ENCODE results near the gene GABBR1.

The GABBR1 gene

DNA sequence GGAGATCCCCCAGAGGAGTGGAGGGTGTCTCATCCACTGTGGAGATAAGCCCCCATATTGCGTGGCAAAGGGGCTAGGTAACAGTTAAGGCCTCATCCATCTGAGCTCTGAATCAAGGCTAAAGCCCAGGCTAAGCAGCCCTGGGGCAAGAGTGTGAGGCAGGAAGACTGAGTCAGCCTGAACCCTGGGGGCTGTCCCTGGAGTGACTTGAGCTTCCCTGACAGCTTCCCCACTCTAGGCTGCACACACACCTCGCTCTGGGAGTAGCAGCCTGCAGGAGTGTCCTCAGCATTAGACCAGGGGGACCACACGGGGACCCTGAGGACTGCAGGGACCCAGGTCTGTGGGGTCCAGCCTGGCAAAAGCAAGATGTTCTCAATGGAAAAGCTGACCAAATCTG lies 101.3 kb downstream of the GABBR1 start:
- no peaks in the 10 kb centered on the region for H3K9me3 ChIP-seq (ENCODE audit: low read length)
- H3K27me3 ChIP-seq (ENCODE audit: insufficient read depth, low read length) = no peaks in the 10 kb centered on the region
- H3K4me1 ChIP-seq (ENCODE audit: insufficient read depth, low read length) = no peaks in the 10 kb centered on the region
- no peak overlapping the region for H2AFZ ChIP-seq (ENCODE audit: low read depth, low read length)
- H3K4me3 ChIP-seq (ENCODE audit: low read length) = no peak overlapping the region
- H3K36me3 ChIP-seq (ENCODE audit: insufficient read depth, low read length) = no peaks in the 10 kb centered on the region

DNA sequence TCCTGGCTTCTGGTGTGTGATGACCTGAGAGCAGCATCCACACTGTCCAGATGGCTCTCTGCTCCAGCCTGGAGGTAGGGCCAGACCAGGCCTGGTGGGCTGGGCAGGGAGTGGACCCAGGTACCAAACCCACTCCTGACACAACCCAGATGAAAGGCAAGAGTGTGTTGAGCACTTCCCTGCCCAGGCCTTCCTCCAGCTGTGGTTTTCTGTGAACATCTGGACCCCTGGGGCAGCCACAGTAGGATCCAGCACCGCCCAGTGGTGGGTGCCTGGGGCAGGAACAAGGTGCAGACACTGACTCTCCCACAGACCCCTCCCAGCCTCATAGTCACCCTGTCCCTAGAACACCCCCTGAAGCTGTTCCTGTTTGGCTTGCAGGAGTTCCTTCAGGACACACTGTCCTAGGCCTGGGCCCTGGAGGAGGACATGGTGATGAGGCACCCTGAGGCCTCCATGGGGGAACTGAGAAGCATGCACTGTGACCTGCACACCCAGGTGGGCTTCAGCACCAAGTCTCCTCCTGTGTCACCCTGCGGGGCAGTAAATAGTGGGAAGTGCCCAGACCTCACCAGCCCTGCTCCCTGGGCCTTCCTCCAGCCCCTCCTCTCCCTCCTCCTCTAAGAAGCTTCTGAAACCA lies 102.2 kb downstream of the GABBR1 start:
- H3K27me3 ChIP-seq (ENCODE audit: insufficient read depth, low read length) = no peaks in the 10 kb centered on the region
- no peak overlapping the region for H2AFZ ChIP-seq (ENCODE audit: low read depth, low read length)
- H3K4me1 ChIP-seq (ENCODE audit: insufficient read depth, low read length) = no peaks in the 10 kb centered on the region
- H3K9me3 ChIP-seq (ENCODE audit: low read length) = no peaks in the 10 kb centered on the region
- H3K4me3 ChIP-seq (ENCODE audit: low read length) = no peak overlapping the region
- H3K36me3 ChIP-seq (ENCODE audit: insufficient read depth, low read length) = no peaks in the 10 kb centered on the region

GRCh38 chr6:29529956-29530355 lies 103.0 kb downstream of the GABBR1 start:
- H2AFZ ChIP-seq (ENCODE audit: low read depth, low read length) = no peak overlapping the region
- no peaks in the 10 kb centered on the region for H3K27me3 ChIP-seq (ENCODE audit: insufficient read depth, low read length)
- no peaks in the 10 kb centered on the region for H3K36me3 ChIP-seq (ENCODE audit: insufficient read depth, low read length)
- H3K4me1 ChIP-seq (ENCODE audit: insufficient read depth, low read length) = no peaks in the 10 kb centered on the region
- H3K4me3 ChIP-seq (ENCODE audit: low read length) = no peak overlapping the region
- H3K9me3 ChIP-seq (ENCODE audit: low read length) = no peaks in the 10 kb centered on the region

GRCh38 chr6:29528988-29529560 lies 103.9 kb downstream of the GABBR1 start:
- Histone ChIP-seq H3K4me3 (ENCODE audit: low read length) (no peak overlapping the region), H3K27me3 (ENCODE audit: insufficient read depth, low read length) (no peaks in the 10 kb centered on the region), H2AFZ (ENCODE audit: low read depth, low read length) (no peak overlapping the region), H3K4me1 (ENCODE audit: insufficient read depth, low read length) (no peaks in the 10 kb centered on the region), H3K9me3 (ENCODE audit: low read length) (no peaks in the 10 kb centered on the region), H3K36me3 (ENCODE audit: insufficient read depth, low read length) (no peaks in the 10 kb centered on the region)

DNA sequence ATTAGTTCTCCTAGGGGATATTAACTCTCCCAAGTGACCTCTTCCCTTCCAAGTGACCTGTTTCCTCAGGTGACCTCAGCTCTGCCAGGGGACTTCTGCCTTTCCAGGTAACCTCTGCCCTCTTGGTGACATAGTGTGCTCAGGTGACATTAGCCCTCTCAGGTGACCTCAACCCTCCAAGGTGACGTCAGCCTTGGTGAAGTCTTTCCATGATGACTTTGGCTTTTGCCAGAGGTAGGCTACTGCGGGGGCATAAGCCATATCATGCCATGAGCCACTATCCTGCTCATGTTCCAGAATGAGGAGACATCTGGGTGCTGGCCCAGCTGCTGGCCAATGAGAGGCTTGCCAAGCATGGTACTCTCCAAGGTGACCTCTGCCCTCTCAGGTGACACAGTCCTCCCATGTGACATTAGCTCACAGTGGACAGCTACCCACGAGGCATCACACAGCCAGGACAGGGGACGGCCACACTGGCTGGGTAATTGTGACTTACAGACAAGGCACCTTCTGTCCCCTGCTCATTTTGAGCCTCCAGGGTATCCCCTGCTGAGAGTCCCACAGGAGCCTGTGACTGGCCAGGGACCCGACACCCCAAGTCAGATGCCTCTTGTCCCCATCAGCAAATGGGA lies 104.6 kb downstream of the GABBR1 start:
- Histone ChIP-seq H3K9me3 (ENCODE audit: low read length) (no peaks in the 10 kb centered on the region), H3K36me3 (ENCODE audit: insufficient read depth, low read length) (no peaks in the 10 kb centered on the region), H3K4me3 (ENCODE audit: low read length) (no peak overlapping the region), H2AFZ (ENCODE audit: low read depth, low read length) (no peak overlapping the region), H3K4me1 (ENCODE audit: insufficient read depth, low read length) (no peaks in the 10 kb centered on the region), H3K27me3 (ENCODE audit: insufficient read depth, low read length) (no peaks in the 10 kb centered on the region)

GRCh38 chr6:29527564-29527963 lies 105.4 kb downstream of the GABBR1 start:
- Histone ChIP-seq H3K9me3 (ENCODE audit: low read length) (no peaks in the 10 kb centered on the region), H2AFZ (ENCODE audit: low read depth, low read length) (no peak overlapping the region), H3K4me1 (ENCODE audit: insufficient read depth, low read length) (no peaks in the 10 kb centered on the region), H3K4me3 (ENCODE audit: low read length) (no peak overlapping the region), H3K36me3 (ENCODE audit: insufficient read depth, low read length) (no peaks in the 10 kb centered on the region), H3K27me3 (ENCODE audit: insufficient read depth, low read length) (no peaks in the 10 kb centered on the region)

DNA sequence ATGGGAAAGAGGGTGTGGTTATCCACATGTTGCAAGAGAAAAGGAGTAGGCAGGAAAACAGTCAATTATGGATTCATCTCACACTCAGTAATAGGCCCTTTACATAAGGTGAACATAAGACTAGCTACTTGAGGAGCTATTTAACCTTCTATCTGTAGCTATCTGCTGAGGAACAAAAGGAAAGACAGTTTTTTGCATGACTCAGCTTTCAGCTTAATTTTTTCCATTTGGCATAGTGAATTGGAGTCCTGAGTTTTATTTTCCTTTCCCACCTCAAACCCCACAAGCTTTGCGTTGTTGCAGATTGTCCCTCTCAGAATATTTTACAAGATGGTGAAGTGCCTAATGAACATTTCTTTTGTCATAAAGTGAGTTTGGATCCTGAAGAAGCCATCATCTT lies 105.9 kb downstream of the GABBR1 start:
- Histone ChIP-seq H3K36me3 (ENCODE audit: insufficient read depth, low read length) (no peaks in the 10 kb centered on the region), H3K4me3 (ENCODE audit: low read length) (no peak overlapping the region), H2AFZ (ENCODE audit: low read depth, low read length) (no peak overlapping the region)

DNA sequence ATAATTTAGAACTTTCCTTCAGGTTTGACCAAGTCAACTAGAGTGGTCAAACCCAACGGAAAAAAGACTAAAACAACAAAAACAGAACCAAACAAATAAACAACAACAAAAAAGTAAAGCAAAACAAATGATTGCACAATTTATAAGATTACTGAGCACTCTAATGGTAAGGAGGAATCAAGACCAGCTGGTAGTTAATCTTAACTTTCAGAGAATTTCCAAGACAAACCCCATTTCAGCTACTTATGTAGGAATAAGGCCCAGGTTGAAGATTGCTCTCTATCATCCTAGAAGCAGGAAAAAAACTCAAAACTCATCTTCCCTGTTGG lies 107.7 kb downstream of the GABBR1 start:
- Histone ChIP-seq H3K27me3 (ENCODE audit: insufficient read depth, low read length) (no peaks in the 10 kb centered on the region), H3K4me1 (ENCODE audit: insufficient read depth, low read length) (no peaks in the 10 kb centered on the region), H3K4me3 (ENCODE audit: low read length) (no peak overlapping the region), H2AFZ (ENCODE audit: low read depth, low read length) (no peak overlapping the region), H3K9me3 (ENCODE audit: low read length) (no peaks in the 10 kb centered on the region), H3K36me3 (ENCODE audit: insufficient read depth, low read length) (no peaks in the 10 kb centered on the region)

More for the DNA sequence above, 105.9 kb downstream of the GABBR1 start:
- no peaks in the 10 kb centered on the region for H3K9me3 ChIP-seq (ENCODE audit: low read length)
- no peaks in the 10 kb centered on the region for H3K4me1 ChIP-seq (ENCODE audit: insufficient read depth, low read length)
- H3K27me3 ChIP-seq (ENCODE audit: insufficient read depth, low read length) = no peaks in the 10 kb centered on the region

DNA sequence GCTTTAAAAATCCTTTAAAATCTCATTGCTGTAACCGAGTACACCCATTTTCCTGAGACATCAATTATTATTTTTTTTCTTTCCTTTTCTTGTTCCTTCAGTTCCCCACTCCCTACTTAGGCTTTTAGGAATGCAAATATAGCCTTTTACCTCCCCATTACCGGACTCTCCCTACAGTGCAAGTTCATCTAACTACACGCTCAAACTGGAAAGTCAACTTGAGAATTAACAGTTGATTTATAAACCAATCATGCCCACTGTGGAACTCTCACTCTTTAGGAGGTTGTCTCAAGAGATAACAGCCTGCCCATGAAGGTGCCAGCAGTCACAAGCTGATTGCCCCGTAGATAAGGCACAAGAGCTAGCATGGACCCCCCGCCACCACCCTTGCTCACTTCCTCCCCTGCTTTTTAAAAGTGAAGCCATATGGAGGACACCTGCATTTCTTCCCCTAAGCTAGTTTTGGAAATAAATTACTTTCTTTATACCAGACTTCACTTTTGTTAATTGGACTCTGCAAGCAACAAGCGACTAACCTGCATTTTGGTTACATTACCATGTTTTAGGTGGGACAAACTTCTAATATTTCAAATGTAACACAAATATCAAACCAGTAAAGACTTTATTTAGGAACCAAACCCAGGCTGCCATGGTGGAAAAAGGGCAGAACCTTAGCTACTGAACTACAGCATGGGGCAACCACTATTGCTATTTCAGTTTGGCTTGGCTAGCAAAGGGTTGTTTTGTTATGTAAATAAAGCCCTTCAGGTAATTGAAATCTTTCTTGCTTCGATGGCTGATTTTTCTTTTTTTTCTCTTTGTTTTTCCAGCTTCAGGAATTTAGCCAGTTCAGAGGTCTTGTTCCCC lies 108.3 kb downstream of the GABBR1 start:
- H3K36me3 ChIP-seq (ENCODE audit: insufficient read depth, low read length) = no peaks in the 10 kb centered on the region
- no peak overlapping the region for H2AFZ ChIP-seq (ENCODE audit: low read depth, low read length)
- no peaks in the 10 kb centered on the region for H3K4me1 ChIP-seq (ENCODE audit: insufficient read depth, low read length)
- H3K9me3 ChIP-seq (ENCODE audit: low read length) = no peaks in the 10 kb centered on the region
- H3K4me3 ChIP-seq (ENCODE audit: low read length) = no peak overlapping the region
- no peaks in the 10 kb centered on the region for H3K27me3 ChIP-seq (ENCODE audit: insufficient read depth, low read length)

DNA sequence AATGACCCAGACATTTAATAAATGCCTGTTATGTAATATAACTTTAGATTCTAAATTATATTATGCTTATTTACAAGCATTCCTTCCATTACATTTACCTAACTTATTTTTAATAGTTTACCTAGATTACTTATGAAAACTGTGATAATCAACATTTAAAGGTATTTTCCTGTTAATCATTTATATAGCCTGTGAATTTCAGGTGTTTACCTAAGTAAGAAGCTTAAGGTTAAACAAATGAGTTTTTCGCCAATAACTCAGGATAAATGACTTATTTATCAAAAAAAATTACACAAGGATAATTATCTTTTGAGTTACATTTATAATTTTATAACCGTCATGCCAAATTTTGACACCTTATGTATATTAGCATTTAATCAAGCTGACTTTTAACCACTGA lies 108.9 kb downstream of the GABBR1 start:
- no peaks in the 10 kb centered on the region for H3K36me3 ChIP-seq (ENCODE audit: insufficient read depth, low read length)
- H2AFZ ChIP-seq (ENCODE audit: low read depth, low read length) = no peak overlapping the region
- no peaks in the 10 kb centered on the region for H3K4me1 ChIP-seq (ENCODE audit: insufficient read depth, low read length)
- no peaks in the 10 kb centered on the region for H3K9me3 ChIP-seq (ENCODE audit: low read length)
- H3K4me3 ChIP-seq (ENCODE audit: low read length) = no peak overlapping the region
- H3K27me3 ChIP-seq (ENCODE audit: insufficient read depth, low read length) = no peaks in the 10 kb centered on the region

DNA sequence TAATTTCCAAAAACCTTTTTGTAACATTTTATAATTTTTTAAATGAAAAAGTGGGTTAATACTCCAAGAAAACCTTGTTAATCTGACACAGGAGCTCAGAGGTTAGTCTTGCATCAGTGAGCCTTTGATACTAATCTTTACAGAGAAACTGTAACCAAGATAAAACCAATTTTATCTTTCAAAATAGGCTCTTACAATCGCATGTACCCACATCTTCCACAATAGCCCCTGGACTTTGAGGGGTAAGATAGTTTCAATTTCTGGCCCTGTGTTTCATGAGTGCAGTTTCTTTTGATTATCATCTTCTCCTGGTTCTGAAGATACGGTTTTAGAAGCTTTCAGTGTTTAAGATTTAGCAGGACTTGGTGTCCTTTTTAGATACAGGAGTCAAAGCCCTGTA lies 110.8 kb downstream of the GABBR1 start:
- H3K4me1 ChIP-seq (ENCODE audit: insufficient read depth, low read length) = no peaks in the 10 kb centered on the region

DNA sequence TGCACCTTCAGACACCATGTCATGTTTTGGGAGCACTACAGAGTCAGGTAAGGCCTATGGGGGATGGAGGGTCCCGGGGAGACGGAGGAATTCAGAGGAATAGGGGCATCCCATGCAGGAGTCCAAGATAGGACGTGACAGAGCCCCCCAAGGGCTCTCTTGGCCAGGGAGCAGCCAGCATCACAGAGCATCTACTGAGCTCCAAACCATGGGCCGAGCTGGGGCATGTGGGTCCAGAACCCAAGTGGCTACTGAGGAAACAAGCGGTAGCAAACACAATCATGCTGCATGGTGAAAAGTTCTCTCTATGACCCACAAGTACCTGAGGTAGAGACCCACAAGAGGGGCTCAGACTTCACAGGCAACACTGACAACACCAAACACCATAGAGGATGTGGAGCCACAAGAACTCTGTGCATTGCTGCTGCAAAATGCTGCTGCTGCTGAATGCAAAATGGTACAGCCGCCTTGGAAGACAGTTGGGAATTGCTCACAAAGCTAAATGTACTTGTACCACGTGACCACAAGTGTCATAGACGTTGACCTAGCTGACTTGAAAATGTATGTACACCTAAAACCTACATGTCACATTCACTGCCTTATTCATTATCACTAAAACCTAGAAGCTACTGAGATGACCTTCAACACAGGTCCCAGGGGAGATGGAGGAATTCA lies 111.8 kb downstream of the GABBR1 start:
- Histone ChIP-seq H3K9me3 (ENCODE audit: low read length) (no peaks in the 10 kb centered on the region), H3K4me1 (ENCODE audit: insufficient read depth, low read length) (no peaks in the 10 kb centered on the region), H3K36me3 (ENCODE audit: insufficient read depth, low read length) (no peaks in the 10 kb centered on the region), H3K27me3 (ENCODE audit: insufficient read depth, low read length) (no peaks in the 10 kb centered on the region), H3K4me3 (ENCODE audit: low read length) (no peak overlapping the region), H2AFZ (ENCODE audit: low read depth, low read length) (no peak overlapping the region)

More for the DNA sequence above, 110.8 kb downstream of the GABBR1 start:
- H2AFZ ChIP-seq (ENCODE audit: low read depth, low read length) = no peak overlapping the region
- H3K9me3 ChIP-seq (ENCODE audit: low read length) = no peaks in the 10 kb centered on the region
- no peak overlapping the region for H3K4me3 ChIP-seq (ENCODE audit: low read length)
- no peaks in the 10 kb centered on the region for H3K36me3 ChIP-seq (ENCODE audit: insufficient read depth, low read length)
- H3K27me3 ChIP-seq (ENCODE audit: insufficient read depth, low read length) = no peaks in the 10 kb centered on the region

DNA sequence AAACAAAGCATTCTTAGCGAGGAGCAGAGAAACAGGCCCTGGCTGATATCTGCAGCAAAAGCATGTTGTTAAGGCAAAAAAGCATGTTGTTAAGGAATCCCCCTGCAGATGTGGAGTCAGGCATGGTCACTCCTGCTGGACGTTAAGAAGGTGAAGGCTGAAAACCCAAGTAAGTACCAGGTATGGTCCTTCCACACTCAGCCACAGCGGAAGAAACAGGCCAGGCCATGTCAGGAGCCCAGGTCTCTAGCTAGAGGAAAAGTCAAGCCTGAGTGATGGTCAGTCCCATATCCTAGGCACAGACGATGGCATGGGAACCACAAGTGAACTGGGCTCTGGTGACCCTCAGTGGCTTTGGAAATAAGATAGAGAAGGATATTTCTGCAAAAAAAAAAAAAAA lies 112.8 kb downstream of the GABBR1 start:
- Histone ChIP-seq H2AFZ (ENCODE audit: low read depth, low read length) (no peak overlapping the region), H3K27me3 (ENCODE audit: insufficient read depth, low read length) (no peaks in the 10 kb centered on the region), H3K9me3 (ENCODE audit: low read length) (no peaks in the 10 kb centered on the region), H3K4me1 (ENCODE audit: insufficient read depth, low read length) (no peaks in the 10 kb centered on the region), H3K36me3 (ENCODE audit: insufficient read depth, low read length) (no peaks in the 10 kb centered on the region), H3K4me3 (ENCODE audit: low read length) (no peak overlapping the region)
